GM18907 (cell line): ENCODE results near the gene AK3.
"Not testable (repeated sequence)": the region's sequence is repeated elsewhere in the genome, so short reads cannot be mapped to it uniquely, and the experiment has no call there.

ENCODE experiments used
- ATAC-seq: cut with Tn5 transposase; IDR thresholded peaks from one replicate; pipeline ENCODE4 v1.9.1; 2021; ENCODE audit warnings: mild to moderate bottlenecking, moderate library complexity; ENCODE audit not compliant: unreplicated experiment

The AK3 gene

GRCh38 chr9:4669890-4670289 lies 71.1 kb downstream of the AK3 start:
- ATAC-seq, result no peak

GRCh38 chr9:4668604-4669003 lies 72.4 kb downstream of the AK3 start:
- no peak for ATAC-seq

GRCh38 chr9:4667681-4668080 lies 73.3 kb downstream of the AK3 start:
- ATAC-seq, result no peak

GRCh38 chr9:4666042-4666699 lies 74.8 kb downstream of the AK3 start, which contains the start of gene SPATA6L:
TSS of gene SPATA6L (minus strand) at chr9:4666480. CDS start at chr9:4666250, 230 bp downstream.
- no peak for ATAC-seq

- ATAC-seq, result no peak
Measured at GRCh38 chr9:4665357-4665756, 75.6 kb downstream of the AK3 start.

GRCh38 chr9:4663956-4664355 lies 77.0 kb downstream of the AK3 start:
- no peak for ATAC-seq

GRCh38 chr9:4662989-4663792 lies 77.8 kb downstream of the AK3 start:
- ATAC-seq, result no peak

GRCh38 chr9:4662108-4662988 lies 78.7 kb downstream of the AK3 start, which contains the start of gene PLPP6:
TSS of gene PLPP6 (plus strand) at chr9:4662294. CDS start at chr9:4662376, 82 bp downstream.
- ATAC-seq, result peak; percentile 88

GRCh38 chr9:4661611-4662010 lies 79.4 kb downstream of the AK3 start:
- peak; percentile 7 for ATAC-seq

- ATAC-seq, result no peak
Measured at GRCh38 chr9:4661165-4661564, 79.8 kb downstream of the AK3 start.

- not testable (repeated sequence) for ATAC-seq
Measured at GRCh38 chr9:4660665-4661064, 80.3 kb downstream of the AK3 start.
